ENCODE results near the gene ZNF580. TPM values are rescaled to one million over a fixed set of nuclear protein-coding genes. Genes with fewer than 3 reads are reported as not detected.

The ZNF580 gene
- total and polyA plus RNA-seq, 10 of the 15 experiments (the other 5 are each of a cell fraction or from before 2014, with no cell fraction given) = 2.3 to 31.8 (median 10.0) TPM

DNA sequence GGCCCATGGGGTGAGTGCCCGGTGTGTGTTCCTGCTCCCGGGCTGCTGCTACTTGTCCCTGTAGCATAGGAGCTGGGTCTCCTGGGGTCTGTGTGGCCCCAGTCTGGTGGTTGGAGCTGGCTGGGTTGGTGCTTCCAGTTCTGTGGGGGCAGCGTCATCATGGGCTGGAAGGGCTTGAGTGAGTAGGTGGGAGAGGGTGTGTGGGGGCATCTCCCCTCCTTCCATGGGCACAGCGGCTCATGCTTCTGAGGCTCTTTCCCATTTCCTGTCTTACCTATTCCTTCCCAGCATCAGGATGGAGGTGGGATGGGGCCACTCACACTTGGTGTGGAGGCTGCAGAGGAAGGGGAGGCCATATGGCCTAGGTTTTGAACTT is 26.2 kb downstream of the ZNF580 start:
- H3K4me2 ChIP-seq (ENCODE audit: control insufficient read depth, insufficient read depth) = no peak overlapping the region
- WGBS (ENCODE audit: insufficient coverage, insufficient replicate concordance, low lambda C conversion rate, missing lambda C conversion rate) = 94% methylated on average over 4 of the region's 4 CpGs
- TF ChIP-seq SIX5 (IDR thresholded peaks at IDR 0.05; ENCODE audit: low read depth, low read length, severe bottlenecking) (no peak), SP1 (IDR thresholded peaks at IDR 0.05; ENCODE audit: low read depth, low read length) (no peak), CHD1 (IDR thresholded peaks at IDR 0.05; ENCODE audit: low read depth, low read length) (no peak), SIN3A (IDR thresholded peaks at IDR 0.05; ENCODE audit: low read depth, low read length) (no peak), BMI1 (IDR thresholded peaks at IDR 0.05; ENCODE audit: borderline replicate concordance) (no peak), GATAD2B (conservative IDR thresholded peaks at IDR 0.05; ENCODE audit: low read depth) (no peak), MXI1 (IDR thresholded peaks at IDR 0.05; ENCODE audit: low read depth, low read length) (no peak)
- TF ChIP-seq, protein P1, sequence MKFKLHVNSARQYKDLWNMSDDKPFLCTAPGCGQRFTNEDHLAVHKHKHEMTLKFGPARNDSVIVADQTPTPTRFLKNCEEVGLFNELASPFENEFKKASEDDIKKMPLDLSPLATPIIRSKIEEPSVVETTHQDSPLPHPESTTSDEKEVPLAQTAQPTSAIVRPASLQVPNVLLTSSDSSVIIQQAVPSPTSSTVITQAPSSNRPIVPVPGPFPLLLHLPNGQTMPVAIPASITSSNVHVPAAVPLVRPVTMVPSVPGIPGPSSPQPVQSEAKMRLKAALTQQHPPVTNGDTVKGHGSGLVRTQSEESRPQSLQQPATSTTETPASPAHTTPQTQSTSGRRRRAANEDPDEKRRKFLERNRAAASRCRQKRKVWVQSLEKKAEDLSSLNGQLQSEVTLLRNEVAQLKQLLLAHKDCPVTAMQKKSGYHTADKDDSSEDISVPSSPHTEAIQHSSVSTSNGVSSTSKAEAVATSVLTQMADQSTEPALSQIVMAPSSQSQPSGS (IDR thresholded peaks at IDR 0.05; ENCODE audit: low read length) = no peak
- TF ChIP-seq, protein P2, sequence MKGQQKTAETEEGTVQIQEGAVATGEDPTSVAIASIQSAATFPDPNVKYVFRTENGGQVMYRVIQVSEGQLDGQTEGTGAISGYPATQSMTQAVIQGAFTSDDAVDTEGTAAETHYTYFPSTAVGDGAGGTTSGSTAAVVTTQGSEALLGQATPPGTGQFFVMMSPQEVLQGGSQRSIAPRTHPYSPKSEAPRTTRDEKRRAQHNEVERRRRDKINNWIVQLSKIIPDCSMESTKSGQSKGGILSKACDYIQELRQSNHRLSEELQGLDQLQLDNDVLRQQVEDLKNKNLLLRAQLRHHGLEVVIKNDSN (IDR thresholded peaks at IDR 0.05; ENCODE audit: borderline replicate concordance, extremely low read length, insufficient read depth, low read depth, low read length) = no peak
- TF ChIP-seq, protein P3, sequence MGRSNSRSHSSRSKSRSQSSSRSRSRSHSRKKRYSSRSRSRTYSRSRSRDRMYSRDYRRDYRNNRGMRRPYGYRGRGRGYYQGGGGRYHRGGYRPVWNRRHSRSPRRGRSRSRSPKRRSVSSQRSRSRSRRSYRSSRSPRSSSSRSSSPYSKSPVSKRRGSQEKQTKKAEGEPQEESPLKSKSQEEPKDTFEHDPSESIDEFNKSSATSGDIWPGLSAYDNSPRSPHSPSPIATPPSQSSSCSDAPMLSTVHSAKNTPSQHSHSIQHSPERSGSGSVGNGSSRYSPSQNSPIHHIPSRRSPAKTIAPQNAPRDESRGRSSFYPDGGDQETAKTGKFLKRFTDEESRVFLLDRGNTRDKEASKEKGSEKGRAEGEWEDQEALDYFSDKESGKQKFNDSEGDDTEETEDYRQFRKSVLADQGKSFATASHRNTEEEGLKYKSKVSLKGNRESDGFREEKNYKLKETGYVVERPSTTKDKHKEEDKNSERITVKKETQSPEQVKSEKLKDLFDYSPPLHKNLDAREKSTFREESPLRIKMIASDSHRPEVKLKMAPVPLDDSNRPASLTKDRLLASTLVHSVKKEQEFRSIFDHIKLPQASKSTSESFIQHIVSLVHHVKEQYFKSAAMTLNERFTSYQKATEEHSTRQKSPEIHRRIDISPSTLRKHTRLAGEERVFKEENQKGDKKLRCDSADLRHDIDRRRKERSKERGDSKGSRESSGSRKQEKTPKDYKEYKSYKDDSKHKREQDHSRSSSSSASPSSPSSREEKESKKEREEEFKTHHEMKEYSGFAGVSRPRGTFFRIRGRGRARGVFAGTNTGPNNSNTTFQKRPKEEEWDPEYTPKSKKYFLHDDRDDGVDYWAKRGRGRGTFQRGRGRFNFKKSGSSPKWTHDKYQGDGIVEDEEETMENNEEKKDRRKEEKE (IDR thresholded peaks at IDR 0.05) = no peak
- H3K79me2 ChIP-seq (ENCODE audit: control insufficient read depth, insufficient read depth, low read length) = peaks cover 20% of the 10 kb centered on the region
- no peak for ATAC-seq
- ChIA-PET RAD21 (ENCODE audit: unreplicated experiment) (no interaction called here), SMC1A (ENCODE audit: uncharacterized antibody, unreplicated experiment) (no interaction called here), POLR2A (no interaction called here), CTCF (no interaction called here)
- in situ Hi-C loops (cut with MboI) = loop anchor here (25.0 kb wide), 1 partner anchor 1530 kb away; the partner anchor contains the start of gene CNOT3
- no peaks in the 10 kb centered on the region for H3K9me3 ChIP-seq (replicated peaks; ENCODE audit: control insufficient read depth, insufficient read depth, low read length)
- FAIRE-seq = no peak
- H3K9ac ChIP-seq (ENCODE audit: control insufficient read depth, insufficient read depth, low read length) = no peak overlapping the region
- no peaks in the 10 kb centered on the region for H3K27me3 ChIP-seq (replicated peaks in 1 of 2; ENCODE audit: control insufficient read depth in 2 of 2, insufficient read depth in 2 of 2, low read length in 1 of 2)
- H4K20me1 ChIP-seq (ENCODE audit: control insufficient read depth, insufficient read depth) = peaks cover 21% of the 10 kb centered on the region
- no TSS peak for BruUV-seq (replicated peaks)
- H3K4me3 ChIP-seq = no peak overlapping the region
- peaks cover 44 to 68% of the 10 kb centered on the region in 2 experiments for H3K36me3 ChIP-seq (ENCODE audit: control insufficient read depth in 2 of 2, insufficient read depth in 2 of 2, low read length in 1 of 2)
- no peak for DNase-seq (ENCODE audit: low read depth, low spot score)
- no peaks in the 10 kb centered on the region for H3K4me1 ChIP-seq (ENCODE audit: control insufficient read depth, insufficient read depth, low read length)
- no peak overlapping the region for H3K27ac ChIP-seq (ENCODE audit: control insufficient read depth, insufficient read depth)
- intact Hi-C loops (cut with micrococcal nuclease; ENCODE audit: unreplicated experiment) = no loop called here
- H2AFZ ChIP-seq (ENCODE audit: control insufficient read depth, low read depth, low read length) = no peak overlapping the region
